OCI-M2 (cell line): ENCODE measurements around the gene AGBL1.
"Not testable (repeated sequence)": the region's sequence is repeated elsewhere in the genome, so short reads cannot be mapped to it uniquely, and the experiment has no call there.

Experiments
- DNase-seq: peaks from one replicate; lab custom pipeline; 2025; ENCODE audit not compliant: unreplicated experiment; lab: John Stamatoyannopoulos, UW

Gene AGBL1

DNA sequence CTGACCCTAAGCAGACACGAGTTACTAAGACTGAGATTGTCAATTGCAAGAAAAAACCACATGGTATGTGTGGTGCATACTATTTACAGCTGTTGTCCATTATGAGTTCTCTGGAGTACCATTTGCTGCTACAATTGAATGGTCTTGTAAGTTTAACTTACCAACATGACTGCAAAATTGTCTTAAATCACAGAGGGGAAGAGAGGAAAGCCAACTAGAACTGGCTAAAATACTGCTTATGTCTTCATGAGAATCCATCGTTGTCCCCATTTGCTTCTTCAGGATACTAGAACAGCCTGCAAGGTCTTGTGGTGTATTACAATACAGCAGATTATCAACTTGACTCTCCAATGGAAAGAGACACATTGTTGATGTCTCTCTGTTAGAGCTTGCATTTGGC, 313.2 kb downstream of the AGBL1 start:
- no peak for DNase-seq

DNA sequence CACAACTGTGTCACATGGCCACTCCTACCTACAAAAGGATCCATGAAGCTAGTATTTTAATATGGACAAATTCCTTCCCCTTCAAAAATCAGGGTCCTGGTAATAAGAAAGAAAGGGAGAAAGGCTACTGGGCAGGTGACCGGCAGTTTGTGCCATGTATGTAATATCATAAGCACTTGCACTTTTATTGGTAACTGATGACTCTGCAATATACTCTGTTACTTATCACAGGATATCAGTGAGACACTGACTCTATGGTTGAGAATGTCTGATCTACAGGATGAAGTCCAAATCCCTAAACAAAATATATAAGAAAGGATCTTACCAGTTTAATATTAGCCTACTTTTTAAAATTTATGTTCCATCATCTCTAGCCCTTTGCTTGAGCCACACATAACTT, 315.2 kb downstream of the AGBL1 start:
- no peak for DNase-seq

DNA sequence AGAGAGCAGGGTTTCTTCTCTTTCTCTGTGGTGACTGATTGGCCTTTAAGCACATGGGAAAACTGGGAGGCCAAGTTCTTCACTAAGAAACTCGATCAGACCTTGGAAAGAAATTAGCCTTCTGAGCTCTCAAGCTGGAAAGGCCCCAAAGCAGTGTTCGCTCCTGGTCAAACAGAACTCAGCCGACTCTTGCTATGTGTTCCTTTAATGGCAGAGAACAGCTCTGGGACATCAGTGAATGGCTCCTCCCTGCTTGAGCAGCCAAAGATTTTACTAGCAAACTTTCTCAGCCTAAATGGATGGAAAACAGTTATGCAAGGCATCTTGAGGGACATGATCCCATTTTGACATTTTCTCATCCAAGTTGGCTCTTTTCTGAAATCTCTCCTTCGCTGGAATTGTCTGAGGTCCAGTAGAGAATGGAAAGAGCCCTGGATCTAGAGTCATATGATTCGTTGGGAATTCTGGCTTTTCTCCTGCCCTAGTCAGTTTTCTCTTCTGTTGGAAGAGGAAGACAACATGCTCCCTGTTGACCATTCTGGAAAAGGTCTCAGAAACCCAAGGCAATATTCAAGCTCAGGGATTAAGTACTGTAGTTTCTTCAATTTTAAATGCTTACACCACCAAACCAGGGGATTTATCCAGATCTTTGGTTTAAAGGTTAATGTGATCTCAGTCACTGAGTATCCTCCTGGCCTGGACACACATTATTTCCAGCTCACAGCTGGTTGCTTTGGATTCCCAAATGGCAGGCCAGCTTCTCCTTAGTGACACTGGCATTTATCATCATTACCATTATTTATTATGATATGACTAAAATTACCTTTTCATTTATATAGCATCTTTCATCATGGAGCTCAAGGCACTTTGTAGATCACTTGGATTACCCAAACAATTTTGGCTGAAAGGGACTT, 319.6 kb downstream of the AGBL1 start:
- no peak for DNase-seq

DNA sequence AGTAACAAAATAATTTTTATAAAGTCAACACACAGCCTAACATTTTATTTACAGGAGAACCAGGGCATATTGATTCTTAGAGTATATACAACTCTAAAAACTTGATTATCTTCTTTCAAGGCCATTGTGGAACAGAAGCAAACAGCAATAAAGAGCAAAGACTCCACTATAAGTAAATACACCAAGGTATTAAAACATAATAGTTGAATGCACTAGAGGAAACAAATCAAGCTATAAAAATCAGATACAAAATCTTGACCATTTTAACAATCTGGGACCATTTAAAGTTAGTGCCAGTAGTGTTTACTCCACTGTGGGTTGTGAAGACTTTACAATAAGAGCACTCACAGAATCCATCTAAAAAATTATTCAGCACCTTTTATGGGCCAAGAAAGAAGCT, 323.6 kb downstream of the AGBL1 start:
- no peak for DNase-seq

DNA sequence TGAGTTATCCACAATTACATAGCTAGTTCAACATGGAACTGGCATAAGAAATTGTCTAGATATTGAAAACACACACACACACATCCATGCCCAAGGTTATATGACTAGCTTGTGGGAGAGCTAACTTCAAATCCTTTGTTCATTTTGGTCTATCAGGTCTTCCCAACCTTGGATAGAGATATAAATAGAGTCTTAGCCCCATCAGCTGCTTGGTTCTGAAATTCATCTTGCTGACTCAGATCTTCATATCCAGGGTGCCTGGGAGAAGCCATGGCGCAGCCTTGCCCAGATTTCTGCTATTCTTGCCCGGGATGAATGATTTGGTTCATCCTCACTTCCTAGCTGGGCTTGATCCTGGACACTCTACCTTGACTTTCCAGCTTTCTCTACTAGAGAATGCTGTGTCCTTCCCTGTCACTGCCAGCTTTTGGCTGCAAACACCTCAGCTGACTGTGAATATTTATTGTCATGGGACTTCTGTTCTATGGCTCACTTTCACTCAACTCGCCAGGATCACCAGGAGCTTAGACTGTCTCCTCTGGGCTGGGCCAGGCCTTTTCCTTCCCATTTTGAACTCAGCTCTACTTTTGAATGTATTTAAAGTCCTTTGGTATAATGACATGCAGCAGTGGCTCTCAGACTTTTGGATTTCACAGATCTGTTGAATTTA, 324.4 kb downstream of the AGBL1 start:
- no peak for DNase-seq

DNA sequence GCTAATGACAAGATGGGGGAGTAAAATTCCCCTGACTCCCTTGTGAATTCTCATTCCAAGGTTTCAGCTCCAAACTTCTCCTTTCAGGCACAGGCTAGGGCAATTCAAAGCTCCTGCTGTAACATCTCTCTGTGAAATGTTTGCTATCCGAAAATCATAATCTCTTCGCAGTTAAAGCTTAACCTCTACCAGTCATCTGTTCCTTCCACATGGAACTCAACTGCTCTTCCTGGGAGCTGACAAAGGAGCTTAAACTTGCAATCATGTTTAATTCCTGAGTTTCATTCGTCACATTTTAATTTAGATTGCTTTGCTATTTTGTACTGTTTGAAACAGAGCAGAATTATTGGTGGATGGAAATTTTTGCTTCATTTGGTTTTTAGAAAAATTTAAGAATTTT, 328.6 kb downstream of the AGBL1 start:
- no peak for DNase-seq

DNA sequence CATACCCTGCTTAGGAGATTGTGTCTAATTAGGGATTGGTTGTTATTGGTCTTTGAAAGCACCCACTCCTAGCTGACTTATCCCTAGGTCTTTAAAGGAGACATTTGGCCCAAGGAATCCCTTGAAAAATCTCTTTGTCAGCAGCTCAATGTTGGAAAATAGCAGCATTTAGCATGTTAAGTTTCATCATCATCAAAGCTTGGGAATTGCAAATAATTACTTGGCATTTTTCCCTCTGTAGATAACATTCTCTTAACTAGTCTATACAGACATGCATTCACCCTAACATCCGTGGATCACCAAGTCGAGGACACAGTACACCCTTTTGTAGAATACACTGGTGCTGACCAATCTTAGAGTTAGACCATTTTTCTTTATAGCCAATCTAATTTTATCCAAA, 332.2 kb downstream of the AGBL1 start:
- DNase-seq, result no peak

DNA sequence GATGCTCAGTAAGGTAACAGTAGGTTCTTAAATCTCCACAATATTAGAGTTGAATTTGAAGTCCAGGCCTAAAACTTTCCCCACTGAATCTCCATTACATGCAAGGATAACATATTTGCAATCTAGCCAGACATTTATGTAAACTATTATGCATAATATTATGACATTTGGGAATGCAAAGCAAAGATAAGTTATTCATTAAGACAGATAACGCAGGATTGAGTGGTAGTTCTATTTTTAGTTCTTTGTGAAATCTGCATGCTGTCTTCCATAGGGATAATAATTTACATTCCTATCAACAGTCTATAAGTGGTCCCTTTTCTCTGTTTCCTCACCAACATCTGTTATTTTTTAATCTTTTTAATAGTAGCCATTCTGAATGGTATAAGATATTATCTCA, 333.5 kb downstream of the AGBL1 start:
- no peak for DNase-seq

DNA sequence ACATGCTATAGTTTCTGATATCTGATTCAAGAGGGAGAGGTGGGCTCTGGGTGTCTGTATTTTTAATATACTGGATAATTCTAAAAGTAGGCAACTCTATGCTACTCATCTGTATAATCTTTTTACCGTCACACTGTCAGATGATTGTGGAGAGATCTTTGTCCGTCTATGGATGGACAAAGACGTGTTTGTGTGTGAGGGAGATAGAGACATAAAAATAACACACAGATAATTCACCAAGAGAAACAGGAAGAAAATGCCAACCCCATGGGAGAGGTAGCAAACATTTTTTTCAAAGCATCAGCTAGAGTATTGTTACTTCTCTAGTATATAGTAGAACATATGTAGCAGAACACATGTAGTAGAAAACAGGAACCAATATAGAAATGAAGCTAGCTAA, 346.1 kb downstream of the AGBL1 start:
- no peak for DNase-seq

DNA sequence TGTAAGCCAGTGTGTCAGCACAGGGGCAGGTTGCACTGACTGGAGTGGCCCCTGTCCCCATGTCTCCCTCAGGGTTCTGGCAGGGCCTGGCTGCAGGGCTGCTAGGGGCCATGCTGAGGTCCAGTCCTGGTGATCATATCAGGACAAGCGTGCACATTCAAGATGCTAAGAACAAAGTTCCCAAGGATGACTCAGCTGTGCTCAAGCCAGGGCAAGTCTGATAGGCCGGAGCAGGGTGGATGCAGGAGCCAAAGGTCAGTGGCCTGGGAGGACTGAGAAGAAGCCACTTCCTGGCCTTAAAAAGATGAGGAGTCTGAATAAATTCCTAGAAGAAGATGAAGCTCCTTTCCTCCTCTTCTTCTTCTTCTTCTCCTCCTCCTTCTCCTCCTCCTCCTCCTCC, 353.2 kb downstream of the AGBL1 start:
- DNase-seq, result no peak

DNA sequence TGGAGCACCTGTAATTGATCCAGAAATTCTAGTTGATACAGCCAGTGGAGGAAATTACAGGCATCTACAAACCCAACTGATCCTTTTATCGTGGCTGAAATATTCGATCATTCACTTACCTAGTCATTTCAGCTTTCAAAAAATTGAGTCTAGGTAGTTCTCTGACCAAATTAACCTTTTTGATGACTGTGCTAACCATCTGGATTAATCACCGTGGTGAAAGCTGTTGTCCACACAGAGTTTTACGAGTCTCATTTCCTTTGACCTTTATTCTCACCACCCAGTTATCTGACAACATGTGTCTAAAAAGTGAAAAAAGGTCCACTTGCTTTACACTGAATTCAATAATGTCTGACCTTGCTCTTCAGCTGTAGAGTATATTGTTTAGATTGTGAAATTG, 354.3 kb downstream of the AGBL1 start:
- no peak for DNase-seq

DNA sequence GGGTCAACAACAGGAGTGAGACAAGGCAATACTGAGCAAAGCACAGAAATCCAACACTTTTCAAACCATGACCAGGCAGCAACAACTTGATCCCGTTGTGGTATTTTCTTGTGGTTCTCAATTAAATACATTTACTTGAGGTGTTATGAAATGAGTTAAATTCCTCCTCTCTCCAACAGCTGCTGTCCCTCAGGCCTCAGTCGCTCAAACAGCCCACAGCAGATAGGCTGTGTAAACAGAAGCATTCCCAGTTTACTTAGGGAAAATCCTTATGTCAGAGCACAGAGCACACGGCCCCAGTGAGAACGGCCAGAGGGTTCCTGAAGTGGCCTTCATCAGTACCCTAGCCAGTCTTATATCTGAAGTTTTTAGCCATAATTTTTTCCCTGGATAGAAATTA, 359.9 kb downstream of the AGBL1 start:
- DNase-seq, result no peak

DNA sequence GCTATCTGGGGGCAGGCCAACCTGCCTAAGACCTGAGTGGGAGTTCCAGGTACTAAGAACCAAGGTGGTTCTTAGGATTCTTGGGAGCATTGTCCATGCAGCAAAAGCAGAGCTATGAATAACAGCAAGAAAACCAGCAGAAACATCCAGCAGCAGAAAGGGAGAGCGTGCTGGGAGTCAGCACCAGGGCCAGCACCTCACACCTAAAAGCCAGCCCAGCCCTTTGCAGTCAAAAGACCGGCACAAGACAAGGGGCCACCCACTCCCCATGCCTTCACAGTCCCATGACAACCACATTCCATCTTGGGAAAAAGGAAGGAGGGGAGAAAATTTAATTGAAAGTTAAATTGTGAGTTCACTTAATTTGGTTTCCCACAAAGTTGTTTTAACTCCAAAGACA, 364.9 kb downstream of the AGBL1 start:
- no peak for DNase-seq

DNA sequence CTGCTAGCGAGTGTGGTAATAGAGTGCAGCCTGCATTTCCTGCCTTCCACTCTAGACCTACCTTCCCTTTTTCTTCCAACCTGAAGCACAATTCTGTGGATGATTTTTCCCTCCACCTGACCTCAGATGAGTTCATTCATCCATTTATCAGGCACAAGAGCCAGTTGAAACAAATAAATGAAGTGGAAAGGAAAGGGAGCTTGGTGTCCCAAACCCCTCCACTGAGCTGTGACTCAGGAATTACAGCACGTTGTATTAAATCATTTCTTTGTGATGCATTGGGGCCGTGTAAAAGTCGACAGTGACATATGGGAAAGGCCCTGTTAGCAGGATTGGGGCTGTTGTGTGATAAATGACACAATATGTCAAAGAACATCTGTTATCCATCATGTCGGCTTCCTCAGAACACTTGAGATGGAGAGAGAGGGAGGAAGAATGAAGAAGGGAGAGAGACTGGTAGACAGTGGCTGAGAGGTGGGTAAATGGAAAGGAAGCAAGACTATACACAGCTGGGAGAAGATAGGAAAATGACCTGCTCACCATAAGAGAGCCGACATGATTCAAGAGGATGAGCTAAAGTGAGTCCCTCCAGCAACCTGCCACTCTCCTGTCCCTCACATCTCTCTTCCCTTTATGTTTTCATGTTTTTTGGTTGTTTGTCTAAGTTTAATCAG, 366.0 kb downstream of the AGBL1 start:
- no peak for DNase-seq

DNA sequence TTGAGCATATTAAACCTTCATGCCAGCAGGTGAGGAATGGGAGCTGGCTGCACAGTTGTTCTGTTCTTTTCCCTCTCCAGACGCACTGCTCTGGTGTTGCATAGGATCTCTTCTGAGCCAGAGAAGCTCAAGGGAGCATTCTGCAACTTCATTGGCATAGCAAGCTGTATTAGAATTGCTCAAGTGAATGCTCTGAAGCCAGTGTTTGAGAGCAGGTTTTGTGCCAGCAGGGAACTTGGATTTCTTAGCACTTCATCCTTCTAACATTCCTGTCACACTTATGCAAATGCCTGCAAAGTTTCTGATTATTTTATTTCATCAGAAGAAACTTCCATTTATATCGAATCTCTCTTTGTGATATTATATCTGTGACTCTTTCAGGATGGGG, 366.6 kb downstream of the AGBL1 start:
- no peak for DNase-seq

DNA sequence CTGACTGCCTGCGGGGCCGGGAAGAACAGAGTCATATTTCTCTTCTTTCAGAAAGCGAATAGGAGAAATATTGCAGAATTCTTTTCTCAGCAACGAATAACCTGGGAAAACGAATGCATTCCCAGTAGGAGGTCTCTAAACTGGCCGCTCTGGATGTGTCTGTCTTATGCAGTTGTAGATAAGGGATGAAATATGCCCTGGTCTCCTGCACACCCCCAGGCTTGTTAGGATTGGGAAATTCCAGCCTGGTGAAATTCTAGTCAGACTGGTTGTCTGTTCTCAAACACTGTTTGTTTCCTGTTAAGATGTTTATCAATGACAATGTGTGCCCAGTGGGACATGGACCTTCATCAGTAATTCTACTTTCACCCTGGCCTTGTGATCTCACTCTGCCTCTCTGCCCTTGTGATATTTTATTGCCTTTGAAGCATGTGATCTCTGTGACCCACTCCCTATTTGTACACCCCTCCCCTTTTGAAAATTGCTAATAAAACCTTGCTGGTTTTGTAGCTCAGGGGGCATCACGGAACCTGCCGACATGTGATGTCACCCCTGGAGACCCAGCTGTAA, 385.9 kb downstream of the AGBL1 start:
- not testable (repeated sequence) for DNase-seq

DNA sequence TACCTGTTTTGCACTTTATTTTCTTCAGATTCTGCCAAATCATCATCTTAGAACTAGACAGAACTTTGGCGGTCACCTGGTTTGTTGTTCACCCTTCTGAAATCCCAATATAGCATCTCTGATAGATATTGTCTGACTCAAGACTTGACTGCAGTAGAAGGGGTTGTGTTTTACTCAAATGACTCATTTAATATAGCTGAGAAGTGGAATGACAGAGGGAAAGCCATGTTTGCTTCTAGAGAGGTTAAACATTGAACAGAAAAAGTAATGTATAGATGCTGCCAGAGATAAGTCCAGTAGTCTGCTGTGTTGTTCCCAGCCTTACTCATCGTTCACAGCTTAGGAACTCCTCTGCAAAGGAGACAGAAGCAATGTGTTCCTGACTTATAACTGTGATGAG, 402.0 kb downstream of the AGBL1 start:
- no peak for DNase-seq

DNA sequence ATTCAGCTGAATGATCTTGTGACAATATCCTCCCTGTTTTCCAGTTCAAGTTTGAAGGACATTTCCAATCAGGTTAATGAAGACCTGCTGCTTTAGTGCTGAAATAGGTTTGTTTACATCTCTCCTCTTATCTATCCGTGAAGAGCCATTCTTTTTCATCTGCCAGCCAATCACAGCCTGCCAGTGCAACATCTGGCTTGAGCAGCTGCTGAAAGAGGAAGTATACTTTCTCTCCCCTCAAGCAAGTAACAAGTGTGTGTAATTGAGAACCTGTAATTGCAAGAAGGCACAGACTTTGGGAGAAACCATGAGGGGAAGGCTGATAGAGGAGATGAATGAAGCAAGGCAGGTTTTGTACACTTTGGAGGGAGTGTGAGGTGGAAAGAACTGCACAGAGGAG, 404.3 kb downstream of the AGBL1 start:
- DNase-seq, result no peak

DNA sequence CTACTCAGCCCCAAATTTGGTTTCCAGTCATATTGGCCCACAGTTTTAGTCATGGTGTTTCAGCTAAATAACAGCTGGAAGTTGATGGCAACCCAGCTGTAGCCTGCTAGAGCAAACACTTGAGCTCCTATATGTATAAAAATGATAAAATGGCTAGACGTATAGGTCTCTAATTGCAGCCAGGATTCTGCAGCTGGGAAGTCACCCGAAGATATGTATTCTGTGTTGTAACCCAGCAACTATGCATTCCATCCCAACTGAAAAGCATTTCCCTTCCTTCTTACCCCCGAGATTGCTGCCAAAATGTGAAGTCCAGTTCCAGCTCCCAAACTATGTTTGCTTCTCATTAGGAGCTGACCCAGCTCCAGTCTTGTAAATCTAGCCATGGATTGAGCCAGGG, 408.4 kb downstream of the AGBL1 start:
- no peak for DNase-seq

DNA sequence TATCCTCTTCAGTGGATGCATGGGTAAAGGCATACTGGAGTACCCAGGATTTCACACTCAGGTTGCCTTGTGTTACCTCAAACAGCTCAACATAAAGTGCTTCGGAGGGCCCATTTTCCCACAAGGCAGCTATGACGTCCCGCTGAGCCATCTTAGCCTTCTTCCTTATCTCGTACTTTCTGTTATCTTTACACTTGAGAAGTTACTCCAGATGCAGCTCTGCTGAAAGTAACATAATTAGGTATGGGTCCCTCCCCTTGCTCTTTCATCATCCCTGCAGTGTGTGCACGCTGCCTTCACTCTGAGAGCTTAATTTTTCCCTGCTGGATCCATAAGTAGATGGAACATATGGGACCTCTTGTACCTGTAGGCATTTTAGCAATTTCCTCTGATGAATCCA, 410.3 kb downstream of the AGBL1 start:
- no peak for DNase-seq

DNA sequence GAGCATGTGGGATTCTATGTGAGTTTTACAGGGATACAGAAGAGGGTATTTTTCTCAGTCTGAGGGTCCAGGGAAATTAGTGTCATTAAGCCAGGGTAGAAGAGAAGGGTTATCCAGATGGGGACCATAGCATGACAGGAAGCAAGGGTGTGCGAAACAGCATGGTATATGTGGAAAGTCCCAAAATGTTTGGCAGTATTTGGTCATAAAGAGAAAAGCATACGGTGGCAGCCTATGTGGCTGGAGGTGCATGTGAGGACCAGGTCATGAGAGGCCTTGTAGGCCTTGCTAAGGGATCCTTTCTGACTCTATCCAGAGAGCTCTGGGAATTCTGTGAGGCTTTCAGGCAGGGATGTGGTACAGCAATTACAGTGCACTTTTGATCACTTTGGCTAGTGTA, 411.4 kb downstream of the AGBL1 start:
- no peak for DNase-seq

DNA sequence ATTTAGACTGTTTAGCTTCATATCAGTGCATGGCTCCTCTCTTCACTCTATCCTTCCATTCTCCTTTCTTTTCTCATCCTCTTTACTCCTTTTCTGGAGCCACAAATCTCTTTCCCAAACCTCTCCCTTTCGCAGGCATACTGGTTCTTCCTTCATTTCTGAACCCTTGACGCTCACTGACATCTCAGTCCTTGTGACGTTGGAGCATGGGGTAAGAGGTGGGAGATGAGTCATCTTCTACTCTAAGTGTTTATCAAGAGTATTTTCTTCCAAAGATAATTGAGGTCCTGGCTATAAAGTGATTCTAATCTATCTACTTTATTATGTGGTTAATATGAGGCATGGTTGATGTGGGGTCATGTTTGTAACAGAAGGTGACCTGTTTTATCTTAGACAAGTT, 414.2 kb downstream of the AGBL1 start:
- no peak for DNase-seq
